Raji (cell line): Measurements from ENCODE around the gene GPC3.

Experiments
- POLR2A ChIP-seq: IDR thresholded peaks from 2 replicates; pipeline ENCODE4 v1.6.1; 2011; ENCODE audit warnings: low read depth, low read length, control low read depth; ENCODE audit not compliant: insufficient read depth

Gene GPC3

DNA sequence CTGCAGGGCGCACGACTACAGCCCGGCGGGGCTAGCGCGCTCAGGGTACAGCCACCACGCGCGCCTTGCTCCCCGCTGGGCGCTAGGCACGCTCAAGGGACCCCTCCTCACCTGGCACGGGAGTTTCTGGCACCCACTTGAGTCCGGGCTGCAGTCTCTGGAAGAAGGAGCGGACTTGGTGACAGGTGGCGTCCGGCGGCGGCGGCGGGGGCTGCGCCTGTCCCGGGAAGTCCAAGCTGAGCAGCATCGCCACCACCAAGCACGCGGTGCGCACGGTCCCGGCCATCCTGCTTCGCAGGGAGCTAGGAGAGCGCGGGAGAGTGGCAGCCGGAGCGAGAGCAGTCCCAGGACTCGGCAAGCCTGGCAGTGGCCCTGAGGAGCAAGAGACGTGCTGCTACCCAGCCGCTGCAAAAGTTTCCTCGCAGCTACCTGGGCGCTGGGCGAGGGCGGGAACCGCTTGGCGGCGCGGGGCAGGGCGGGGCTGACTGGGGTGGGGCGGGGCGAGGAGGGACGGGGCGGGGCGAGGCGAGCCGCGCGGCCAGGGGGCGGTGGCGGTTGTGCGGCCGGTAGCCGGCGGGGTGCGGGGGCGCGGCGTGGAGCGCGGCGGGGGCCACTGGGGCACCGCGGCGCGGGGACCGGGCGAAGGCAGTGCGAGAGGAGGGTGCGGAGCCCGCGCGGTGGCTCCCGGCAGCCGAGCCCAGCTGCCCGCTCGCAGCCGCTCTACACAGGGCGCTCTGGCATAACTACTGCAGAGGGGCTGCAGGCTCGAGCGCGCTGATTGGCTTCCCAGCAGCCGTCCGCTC lies at the start of gene GPC3:
Gene GPC3, minus strand, starts transcription at position 431 of the 803 bp plus-strand sequence.
- TF ChIP-seq POLR2A: no peak

DNA sequence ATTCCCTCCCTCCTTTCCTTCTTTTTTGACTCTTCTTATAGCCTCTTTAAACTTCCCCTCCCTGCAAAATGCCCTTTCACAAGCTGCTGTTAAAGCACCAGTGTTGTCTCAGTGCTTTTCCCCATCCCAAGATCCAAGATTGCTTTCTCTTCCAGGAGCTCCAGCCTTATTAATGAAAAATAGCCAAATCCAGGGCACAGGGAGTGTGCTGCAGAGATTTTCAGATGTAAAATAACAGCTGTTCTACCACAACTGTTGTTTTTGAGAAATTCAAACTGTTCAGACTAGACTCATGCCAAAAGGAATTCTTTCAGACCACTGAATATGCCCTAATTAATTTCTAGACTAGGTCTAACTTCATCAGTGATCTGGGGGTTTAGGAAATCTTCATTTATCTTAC lies 47.0 kb upstream of the GPC3 start:
- TF ChIP-seq POLR2A: no peak

DNA sequence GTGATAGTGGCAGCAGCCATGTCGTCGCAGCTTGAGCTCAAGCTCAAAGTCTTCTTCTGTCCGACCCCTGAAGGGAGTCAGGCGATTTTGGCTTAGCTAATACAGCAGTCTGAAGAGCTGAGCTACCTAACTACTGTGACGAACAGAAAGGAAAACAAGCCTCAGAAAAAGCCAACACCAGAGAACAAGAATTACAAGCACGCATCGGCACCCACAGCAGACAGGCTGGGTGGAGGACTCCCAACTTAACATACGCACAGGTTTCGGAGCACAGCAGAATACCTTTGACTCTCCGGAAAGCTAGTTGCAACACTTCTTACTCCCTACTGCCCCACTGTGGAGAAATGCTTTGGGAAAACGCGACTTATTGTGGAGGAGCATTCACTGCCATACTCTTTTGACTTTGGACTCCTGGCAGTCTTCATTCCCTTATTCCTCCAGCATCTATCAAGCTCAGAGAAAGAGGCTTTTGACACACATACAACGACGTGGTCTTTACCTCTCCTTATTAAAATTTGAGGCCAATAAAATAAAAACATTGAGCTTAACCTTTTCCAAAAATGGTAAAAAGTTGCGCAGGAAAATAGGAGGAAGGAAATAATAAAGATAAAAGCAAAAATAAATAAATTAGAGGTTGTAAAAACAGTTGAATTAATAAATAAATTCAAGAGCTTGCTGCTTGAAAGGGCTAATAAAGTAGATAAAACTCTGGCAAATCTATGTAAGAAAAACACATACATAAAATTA lies 41.3 kb upstream of the GPC3 start:
- TF ChIP-seq POLR2A: no peak

DNA sequence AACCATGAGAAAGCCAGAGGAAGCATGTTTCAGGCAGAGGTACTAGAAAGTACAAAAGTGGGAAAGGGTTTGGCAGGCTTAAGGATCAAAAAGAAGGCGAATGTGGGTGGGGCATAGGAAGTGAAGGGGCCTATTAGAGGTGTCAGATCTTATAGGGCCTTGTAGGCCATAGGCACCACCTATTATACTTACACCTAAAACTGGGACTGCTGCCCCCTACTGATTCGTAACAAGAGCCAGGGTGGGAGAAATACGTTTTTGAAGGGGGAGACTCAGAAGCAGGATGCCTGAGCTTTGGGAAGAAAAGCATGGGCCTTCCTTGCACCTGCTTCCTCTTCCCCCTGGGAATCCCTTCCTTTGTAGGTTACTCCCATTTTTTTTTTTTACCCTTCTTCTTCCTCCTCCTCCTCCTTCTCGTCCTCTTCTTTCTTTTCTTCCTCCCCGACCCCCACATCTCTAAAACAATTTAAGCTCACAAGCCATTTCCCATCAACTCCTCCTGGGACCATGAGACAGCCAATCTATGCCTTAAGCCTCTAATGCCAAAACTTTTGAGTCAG lies 40.7 kb upstream of the GPC3 start:
- no peak for TF ChIP-seq POLR2A

DNA sequence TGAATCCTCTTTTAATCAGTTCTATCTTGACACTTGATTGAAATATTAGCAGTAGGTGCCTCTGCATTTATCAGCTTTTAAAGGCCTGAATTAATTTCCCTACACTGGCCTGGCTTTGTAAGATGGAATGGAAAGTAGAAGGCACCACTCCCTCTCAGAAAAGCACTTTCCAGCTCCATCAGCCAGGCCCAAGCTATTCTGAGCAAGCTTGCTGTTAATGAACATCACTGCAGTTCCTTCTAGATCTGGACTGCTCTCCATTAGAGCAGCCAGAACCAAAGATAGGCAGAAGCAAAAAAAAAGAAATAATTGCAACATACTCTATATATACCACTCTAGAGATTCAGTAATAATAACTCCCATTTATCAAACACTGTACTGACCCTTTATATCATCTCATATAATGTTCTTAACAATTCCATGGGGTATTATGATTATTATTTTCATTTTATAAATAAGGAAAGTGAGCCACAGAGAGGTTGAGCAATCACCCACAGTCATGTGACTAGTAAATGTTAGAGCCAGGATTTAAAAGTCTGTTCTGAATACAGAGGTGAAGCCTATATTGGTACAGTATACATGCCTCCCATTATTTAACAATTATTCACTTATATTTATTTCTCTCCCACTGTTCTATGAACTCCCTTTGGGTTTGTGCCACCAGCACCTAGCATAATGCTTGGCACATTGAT lies 39.4 kb upstream of the GPC3 start:
- no peak for TF ChIP-seq POLR2A

DNA sequence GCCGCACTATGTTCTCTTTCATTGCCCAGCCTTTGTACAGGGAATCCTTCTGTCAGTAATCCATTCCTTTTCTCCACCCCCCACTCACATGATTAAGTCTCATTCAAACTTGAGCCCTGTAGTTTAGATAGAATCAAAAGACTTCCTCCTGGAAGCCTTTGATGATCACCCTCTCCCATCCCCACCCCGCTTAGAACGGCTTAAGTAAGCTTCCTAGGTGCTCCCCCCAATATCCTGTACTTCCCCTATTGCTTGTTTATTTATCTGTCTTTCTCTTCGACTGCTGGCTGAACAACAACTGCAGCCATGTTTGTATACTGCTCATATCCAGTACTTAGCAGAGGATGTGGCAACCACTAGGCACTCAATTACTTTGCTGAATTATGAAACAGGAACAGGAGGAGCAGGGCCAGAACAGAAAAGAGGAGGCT lies 38.5 kb upstream of the GPC3 start:
- TF ChIP-seq POLR2A: no peak

DNA sequence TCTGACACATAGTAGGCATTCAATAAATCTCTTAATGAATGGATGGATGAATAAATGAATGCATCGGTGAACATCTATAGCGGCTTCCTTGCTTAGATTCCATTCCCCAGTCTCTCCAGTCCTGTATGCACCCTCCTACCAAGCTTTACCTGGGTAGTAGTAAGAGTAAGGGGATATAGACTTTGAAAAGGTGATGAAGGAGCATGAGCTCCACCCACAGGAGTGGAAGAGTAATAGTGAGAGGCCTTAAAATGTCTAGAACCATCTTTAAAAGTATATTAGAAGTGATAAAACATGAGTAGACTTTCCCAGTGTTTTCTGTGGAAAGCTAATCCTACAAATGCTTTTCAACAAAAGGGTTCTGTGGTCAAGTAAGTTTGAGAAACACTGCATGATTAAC lies 35.5 kb upstream of the GPC3 start:
- no peak for TF ChIP-seq POLR2A

DNA sequence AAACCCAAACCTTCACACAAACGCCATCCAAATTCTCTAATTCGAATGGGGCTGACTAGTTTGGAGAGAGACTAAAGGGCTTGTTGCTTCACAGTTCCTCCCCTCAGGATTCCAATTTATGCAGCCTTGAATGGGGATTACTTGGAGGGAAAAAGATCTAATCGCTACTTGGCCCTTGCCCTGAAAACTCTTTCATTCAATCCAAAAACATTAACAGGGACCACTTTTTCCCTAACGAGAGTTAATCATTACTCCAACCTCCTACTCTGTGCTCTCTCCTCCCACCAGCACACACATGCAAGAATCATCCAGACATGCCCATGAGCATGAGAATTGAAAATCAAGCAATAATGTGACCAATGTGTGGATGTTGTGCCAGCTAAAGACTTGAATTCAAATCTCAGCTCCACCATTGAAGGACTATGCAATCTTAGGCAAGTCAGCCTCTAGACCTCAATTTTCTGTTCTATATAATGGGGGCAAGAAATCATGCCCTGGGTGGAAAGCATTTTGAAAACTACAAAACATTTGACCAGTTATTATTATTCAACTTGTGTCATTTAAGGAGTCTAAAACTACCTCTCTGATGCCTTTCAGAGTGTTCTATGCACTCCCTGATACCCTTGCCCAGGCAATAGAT lies 34.3 kb upstream of the GPC3 start:
- no peak for TF ChIP-seq POLR2A

DNA sequence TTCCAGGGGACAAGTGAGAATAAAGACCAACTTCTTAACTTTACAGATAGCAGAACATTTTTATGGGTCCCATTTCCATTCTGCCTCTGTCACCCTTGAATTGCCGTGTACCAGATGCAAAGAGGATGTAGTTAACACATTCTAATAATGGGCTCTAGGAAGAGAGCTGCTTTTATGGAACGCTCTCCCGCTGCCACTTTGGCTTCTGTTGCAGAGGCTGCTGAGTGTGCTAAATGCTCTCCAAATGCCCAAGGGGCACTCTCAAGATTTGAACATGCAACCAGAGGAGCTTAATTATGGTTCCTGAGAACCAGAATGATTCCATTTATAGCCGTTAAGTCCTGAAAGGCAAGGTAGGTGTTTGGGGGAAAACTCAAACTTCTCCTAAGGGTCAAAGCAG lies 28.1 kb upstream of the GPC3 start:
- no peak for TF ChIP-seq POLR2A

DNA sequence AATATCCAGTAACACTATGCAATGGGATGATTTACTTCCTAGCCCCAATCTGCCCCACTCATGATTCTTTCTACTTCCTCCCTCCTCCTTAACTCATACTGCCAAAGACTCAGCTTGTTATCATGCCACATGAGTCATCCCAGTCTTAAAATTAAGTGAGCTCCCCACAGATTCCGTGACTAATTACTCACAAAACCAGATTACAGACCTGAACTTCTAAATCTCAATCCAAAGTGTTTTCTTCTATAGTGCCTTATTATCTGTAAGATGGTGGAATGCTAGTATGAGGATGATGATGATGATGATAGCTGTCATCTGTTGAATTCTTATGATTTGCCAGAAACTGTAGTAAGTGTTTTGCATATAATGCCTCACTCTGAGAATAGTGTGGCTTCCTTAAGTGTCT lies 27.7 kb upstream of the GPC3 start:
- no peak for TF ChIP-seq POLR2A

DNA sequence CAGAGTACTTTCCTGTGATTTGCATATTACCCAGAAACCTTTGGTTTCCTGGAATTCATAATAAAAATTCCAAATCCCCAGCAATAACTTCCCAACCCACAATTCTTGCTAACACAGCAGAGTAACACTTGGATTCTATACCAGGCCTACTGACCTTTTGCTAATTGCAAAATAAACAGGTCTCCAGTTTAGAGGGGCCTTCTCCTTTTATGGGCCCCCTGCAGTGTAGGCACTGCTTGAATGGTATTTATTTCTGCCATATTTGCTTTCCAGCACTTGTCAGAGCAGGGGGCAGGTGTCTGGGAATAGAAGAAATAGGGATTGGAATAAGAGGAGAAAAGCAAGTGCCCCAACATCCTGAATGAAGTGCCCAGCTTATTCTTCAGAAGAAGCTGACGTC lies 25.3 kb upstream of the GPC3 start:
- TF ChIP-seq POLR2A: no peak

DNA sequence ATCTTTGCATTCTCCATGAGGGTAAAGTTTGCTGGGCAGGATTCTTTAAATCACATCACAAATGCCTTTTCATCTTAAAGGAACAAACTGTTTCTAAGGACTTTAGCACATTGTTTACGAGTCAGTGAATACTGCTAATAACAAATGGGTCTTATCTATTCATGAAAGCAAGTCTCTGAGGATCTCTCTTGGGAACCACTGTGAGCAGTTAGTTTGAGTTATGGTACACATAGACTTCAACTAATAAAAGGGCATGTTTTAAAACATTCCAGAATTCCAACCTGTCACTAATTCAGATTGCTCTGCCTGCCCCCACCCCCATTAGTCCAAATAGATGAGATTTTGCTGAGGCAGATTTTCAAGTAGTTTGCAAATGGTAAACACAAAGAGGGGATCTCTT lies 22.3 kb upstream of the GPC3 start:
- no peak for TF ChIP-seq POLR2A

DNA sequence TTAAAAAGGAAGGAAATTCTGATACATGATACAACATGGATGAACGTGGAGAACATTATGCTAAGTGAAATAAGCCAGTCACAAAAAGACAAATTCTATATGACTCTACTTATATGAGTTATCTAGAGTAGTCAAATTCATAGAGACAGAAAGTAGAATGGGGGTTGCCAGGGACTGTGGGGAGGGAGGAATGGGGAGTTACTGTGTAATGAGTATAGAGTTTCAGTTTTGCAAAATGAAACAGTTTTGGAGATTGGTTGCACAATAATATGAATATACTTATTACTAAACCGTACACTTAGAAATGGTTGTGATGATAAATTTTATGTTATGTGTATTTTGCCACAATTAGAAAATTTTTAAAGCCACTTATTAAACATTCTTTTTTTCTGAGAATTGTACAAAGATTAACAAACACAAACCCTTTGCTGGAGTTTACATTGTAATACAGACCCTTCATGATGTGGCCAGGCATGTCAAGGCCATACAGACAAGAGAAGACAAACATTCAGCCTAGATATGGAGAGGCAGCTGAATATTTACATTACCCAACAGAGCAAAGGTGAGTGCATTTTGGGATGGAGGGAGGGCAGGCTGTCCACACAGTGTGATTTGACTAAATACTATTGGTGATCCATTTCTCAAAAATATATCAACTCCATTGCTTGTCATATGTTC lies 21.2 kb upstream of the GPC3 start:
- TF ChIP-seq POLR2A: no peak

DNA sequence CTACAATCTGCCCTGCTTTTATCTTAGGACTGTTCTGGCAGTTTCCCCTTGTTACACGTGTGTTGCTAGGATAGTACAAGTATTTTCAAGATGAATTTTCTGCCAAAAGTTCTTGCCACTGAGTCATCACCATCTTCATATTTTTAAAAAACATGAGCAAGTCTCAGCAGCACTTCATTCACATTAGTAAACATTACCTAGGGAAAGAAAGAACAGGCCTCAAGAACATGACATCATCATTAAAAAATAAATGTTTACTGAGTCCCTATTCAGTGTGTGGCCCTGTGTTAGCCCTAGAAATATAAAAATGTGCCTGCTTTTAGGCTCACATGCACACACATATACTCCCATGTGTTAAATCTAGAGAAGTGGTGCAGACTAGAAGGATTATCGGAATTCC lies 18.7 kb upstream of the GPC3 start:
- no peak for TF ChIP-seq POLR2A
